Endothelial cell (in vitro differentiated cells): ENCODE results near the gene FANCF. TPM values are rescaled to one million over a fixed set of nuclear protein-coding genes. Genes with fewer than 3 reads are reported as not detected.

Experiments
- DNase-seq: peaks from one replicate; pipeline ENCODE4 v3.0.0; 2021; ENCODE audit warnings: low spot score
- H3K27ac Mint-ChIP-seq: one replicate; pipeline ENCODE4 v1.8.0; 2021; ENCODE audit warnings: mixed read lengths, inconsistent platforms; ENCODE audit not compliant: unreplicated experiment
- H3K27me3 Mint-ChIP-seq: one replicate; pipeline ENCODE4 v1.8.0; 2021; ENCODE audit warnings: mild to moderate bottlenecking, moderate library complexity, mixed read lengths, inconsistent platforms; ENCODE audit not compliant: unreplicated experiment
- H3K36me3 Mint-ChIP-seq: one replicate; pipeline ENCODE4 v1.8.0; 2021; ENCODE audit warnings: mild to moderate bottlenecking, low read depth, mixed read lengths, inconsistent platforms; ENCODE audit not compliant: unreplicated experiment
- H3K4me1 Mint-ChIP-seq: one replicate; pipeline ENCODE4 v1.8.0; 2021; ENCODE audit warnings: mild to moderate bottlenecking, mixed read lengths, inconsistent platforms; ENCODE audit not compliant: unreplicated experiment
- H3K4me3 Mint-ChIP-seq: one replicate; pipeline ENCODE4 v1.8.0; 2021; ENCODE audit warnings: mild to moderate bottlenecking, mixed read lengths, inconsistent platforms; ENCODE audit not compliant: unreplicated experiment
- H3K9me3 Mint-ChIP-seq: one replicate; pipeline ENCODE4 v1.8.0; 2021; ENCODE audit warnings: mixed read lengths, inconsistent platforms; ENCODE audit not compliant: unreplicated experiment
- CTCF ChIP-seq: fragments of 200-600 bp; sonication (generic); IDR thresholded peaks from one replicate; pipeline ENCODE4 v1.5.0; 2021; ENCODE audit warnings: antibody characterized with exemption; ENCODE audit not compliant: unreplicated experiment
- total RNA-seq: library from RNA; stranded (reverse); fragmentation: NEBNext Ultra II Directional; extraction: Animal tissue kit (Norgen Biotek cat#: 25700); gene quantifications from one replicate; pipeline ENCODE4 v1.2.1, GENCODE V29; 2021; ENCODE audit not compliant: unreplicated experiment

Gene FANCF
- total RNA-seq, 1 donor from 2014 or later: 9.3 TPM

DNA sequence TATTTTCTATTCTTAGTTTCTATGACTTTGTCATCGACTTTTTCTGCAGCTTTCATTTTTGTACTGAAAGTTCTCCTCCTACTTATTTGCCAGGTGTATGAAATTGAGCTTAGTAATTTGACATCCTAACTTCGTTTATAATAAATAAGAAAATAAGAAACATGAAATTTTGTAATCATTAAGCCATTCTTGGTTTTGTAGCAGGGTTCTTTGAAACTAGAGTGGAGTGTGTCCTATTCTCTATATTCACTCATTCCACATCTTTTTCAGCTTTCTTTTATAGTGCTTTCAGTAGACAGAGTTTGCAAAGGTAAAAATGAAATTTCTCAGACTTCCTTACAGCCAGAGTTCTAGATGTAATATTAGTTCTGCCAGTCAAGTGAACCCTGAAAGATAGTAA, 47.8 kb downstream of the FANCF start:
- H3K27ac Mint-ChIP-seq: no peak overlapping the region
- no peaks in the 10 kb centered on the region for H3K4me1 Mint-ChIP-seq
- no peaks in the 10 kb centered on the region for H3K9me3 Mint-ChIP-seq
- no peak for TF ChIP-seq CTCF
- no peak for DNase-seq
- H3K4me3 Mint-ChIP-seq: no peak overlapping the region
- H3K27me3 Mint-ChIP-seq: no peaks in the 10 kb centered on the region
- H3K36me3 Mint-ChIP-seq: no peaks in the 10 kb centered on the region

Other genes starting within 250 kb of the FANCF start
- gene GAS2, start 40.8 kb upstream of the FANCF start, total RNA-seq: 1.4 TPM
- 17.9 TPM for gene SVIP, start 204.0 kb upstream of the FANCF start, total RNA-seq
- not detected for gene CCDC179, start 234.7 kb upstream of the FANCF start, total RNA-seq